Measurements from ENCODE around the gene ANKMY2.

The ANKMY2 gene

DNA sequence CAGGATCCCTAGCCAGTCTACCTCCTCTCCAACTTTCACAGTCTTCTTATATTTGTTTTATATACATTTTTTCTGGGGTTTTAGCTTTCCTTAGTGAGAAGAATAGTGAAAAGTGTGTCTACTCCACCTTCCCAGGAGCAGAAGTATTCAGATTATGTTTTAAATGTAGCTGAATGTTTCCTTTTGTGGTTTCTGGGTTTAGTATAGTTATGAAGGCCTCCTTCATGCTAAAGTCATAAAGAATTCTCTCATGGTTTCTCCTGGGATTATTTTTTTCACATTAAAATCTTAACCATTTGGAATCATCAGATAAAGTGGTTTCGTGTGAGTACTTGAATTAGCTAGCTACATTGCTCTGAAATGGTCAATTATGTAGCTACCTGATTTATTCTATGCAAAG, 50.9 kb downstream of the ANKMY2 start:
- TF ChIP-seq, protein P1, sequence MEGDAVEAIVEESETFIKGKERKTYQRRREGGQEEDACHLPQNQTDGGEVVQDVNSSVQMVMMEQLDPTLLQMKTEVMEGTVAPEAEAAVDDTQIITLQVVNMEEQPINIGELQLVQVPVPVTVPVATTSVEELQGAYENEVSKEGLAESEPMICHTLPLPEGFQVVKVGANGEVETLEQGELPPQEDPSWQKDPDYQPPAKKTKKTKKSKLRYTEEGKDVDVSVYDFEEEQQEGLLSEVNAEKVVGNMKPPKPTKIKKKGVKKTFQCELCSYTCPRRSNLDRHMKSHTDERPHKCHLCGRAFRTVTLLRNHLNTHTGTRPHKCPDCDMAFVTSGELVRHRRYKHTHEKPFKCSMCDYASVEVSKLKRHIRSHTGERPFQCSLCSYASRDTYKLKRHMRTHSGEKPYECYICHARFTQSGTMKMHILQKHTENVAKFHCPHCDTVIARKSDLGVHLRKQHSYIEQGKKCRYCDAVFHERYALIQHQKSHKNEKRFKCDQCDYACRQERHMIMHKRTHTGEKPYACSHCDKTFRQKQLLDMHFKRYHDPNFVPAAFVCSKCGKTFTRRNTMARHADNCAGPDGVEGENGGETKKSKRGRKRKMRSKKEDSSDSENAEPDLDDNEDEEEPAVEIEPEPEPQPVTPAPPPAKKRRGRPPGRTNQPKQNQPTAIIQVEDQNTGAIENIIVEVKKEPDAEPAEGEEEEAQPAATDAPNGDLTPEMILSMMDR (IDR thresholded peaks at IDR 0.05; ENCODE audit: low read length, missing control alignments) = no peak
- no peak for DNase-seq (ENCODE audit: low read depth)
- no peak overlapping the region for H3K4me3 ChIP-seq (replicated peaks; ENCODE audit: low read depth, low read length)

DNA sequence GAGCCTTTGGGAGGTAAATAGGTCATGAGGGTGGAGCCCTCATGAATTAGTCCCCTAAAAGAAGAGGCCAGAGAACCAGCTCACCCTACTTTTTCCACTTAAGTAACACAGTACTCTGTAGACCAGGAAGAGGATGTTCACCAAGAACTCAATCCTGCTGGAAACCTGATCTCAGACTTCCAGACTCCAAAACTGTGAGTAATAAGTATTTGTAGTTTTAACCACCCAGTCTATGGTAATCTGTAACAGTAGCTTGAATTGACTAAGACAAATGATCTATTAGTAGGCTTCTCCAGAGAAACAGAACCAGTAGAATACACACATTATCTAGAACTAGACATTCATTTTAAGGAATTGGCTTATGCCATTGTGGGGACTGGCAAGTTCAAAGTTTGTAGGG, 51.5 kb downstream of the ANKMY2 start:
- TF ChIP-seq, protein P1 (IDR thresholded peaks at IDR 0.05; ENCODE audit: low read length, missing control alignments) = no peak
- H3K4me3 ChIP-seq (replicated peaks; ENCODE audit: low read depth, low read length) = no peak overlapping the region
- no peak for DNase-seq (ENCODE audit: low read depth)

DNA sequence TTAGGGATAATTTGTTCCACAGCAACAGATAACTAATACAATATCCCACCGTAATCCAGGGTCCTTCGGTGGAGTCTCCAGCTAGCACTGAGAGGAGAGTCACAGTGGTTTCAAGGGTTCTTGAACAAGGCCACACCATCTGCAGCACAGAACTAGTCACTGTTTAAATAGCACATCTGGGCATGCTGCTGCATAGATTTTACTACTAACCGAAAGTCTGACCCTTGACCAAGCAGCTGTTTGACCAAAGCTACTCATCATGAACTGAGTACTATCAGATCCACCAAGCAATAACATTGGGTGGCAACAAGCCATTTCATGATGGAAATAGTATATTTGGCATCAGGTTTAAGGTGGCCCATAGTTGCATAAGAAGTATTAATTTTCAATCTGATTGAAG, 53.2 kb downstream of the ANKMY2 start:
- H3K4me3 ChIP-seq (replicated peaks; ENCODE audit: low read depth, low read length) = no peak overlapping the region
- DNase-seq (ENCODE audit: low read depth) = no peak
- TF ChIP-seq, protein P1 (IDR thresholded peaks at IDR 0.05; ENCODE audit: low read length, missing control alignments) = no peak

DNA sequence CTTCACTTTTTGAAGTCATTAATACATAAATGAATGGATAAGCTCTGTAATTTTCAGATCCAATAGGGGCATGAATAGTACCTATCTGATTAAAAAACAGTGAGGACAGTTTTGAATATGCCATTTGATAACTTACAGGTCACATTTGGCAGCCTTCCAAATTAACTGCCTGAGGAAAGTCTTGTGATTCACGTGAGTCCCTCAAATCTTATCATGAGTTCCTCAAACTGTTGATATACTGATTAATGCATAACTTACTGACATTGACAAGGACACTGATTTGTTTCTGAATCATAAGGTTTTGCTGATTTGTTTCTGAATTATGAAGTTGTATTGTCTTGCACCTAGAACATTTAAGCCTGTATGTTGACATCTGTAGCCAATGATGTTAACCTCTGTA, 55.1 kb downstream of the ANKMY2 start:
- no peak for DNase-seq (ENCODE audit: low read depth)
- TF ChIP-seq, protein P1 (IDR thresholded peaks at IDR 0.05; ENCODE audit: low read length, missing control alignments) = no peak
- H3K4me3 ChIP-seq (replicated peaks; ENCODE audit: low read depth, low read length) = no peak overlapping the region

DNA sequence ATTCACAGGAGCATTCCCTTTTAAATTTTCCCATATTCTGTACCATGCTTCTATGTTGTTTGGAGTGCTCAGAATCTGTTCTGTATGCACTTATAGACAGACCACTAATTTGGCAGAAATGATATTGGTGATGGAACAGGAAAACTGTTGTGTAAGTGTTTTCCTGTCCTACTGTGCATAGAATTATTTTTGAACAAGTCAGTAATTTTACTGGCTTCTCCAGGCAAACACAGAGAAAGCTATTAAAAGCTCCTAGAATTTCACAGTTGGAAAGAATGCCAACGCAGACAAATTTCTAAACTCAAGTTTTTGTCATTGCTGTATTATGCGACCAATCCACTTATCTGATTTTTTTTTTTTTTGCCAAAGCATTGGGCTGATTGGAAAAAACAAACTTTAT, 55.7 kb downstream of the ANKMY2 start:
- TF ChIP-seq, protein P1 (IDR thresholded peaks at IDR 0.05; ENCODE audit: low read length, missing control alignments) = no peak
- no peak overlapping the region for H3K4me3 ChIP-seq (replicated peaks; ENCODE audit: low read depth, low read length)
- DNase-seq (ENCODE audit: low read depth) = no peak

DNA sequence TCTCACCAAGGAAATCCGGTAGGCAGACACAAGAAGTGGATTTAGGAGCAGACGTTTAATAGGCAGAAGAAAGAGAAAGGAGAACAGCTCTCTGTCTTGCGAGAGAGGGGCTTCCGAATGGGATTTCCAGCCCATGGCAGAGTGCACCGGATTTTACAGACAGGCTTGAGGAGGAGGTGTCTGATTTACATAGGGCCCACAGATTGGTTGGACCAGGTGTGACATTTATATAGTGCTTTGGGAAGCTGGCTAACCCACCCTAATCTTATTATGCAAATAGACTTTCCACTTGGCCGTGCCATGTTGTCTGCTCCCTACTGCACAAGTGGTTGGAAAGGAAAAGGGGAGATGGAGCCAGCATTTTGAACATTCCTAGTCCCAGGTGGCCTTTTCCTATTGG, 57.8 kb downstream of the ANKMY2 start:
- DNase-seq (ENCODE audit: low read depth) = no peak
- TF ChIP-seq, protein P1 (IDR thresholded peaks at IDR 0.05; ENCODE audit: low read length, missing control alignments) = no peak
- H3K4me3 ChIP-seq (replicated peaks; ENCODE audit: low read depth, low read length) = no peak overlapping the region

DNA sequence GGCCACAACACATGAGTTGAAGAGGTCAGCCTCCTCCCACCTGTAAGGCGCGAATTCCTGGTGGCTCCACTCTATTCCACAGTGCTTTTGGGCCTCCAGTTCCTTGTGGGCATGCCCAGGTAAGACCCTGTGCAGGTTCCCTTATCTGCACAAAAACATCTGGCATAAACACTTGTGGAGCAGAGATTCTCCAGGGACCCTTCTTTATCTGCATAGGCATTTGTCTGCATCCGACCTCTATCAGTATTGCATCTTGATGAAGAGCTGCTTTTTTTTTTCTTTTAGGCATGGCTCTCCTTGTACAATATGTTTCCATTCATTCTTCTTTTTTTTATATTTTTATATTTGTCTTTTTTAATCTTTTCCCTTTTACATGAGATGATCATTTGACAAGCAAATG, 58.4 kb downstream of the ANKMY2 start:
- TF ChIP-seq, protein P1 (IDR thresholded peaks at IDR 0.05; ENCODE audit: low read length, missing control alignments) = no peak
- no peak overlapping the region for H3K4me3 ChIP-seq (replicated peaks; ENCODE audit: low read depth, low read length)
- no peak for DNase-seq (ENCODE audit: low read depth)
